ENCODE measurements around the gene TSPAN4. TPM values are rescaled to one million over a fixed set of nuclear protein-coding genes. Genes with fewer than 3 reads are reported as not detected.
A peak's percentile ranks its signal among the peaks of the same experiment; 100 is the strongest.

Gene TSPAN4, protein sequence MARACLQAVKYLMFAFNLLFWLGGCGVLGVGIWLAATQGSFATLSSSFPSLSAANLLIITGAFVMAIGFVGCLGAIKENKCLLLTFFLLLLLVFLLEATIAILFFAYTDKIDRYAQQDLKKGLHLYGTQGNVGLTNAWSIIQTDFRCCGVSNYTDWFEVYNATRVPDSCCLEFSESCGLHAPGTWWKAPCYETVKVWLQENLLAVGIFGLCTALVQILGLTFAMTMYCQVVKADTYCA
- 43.8 TPM for total RNA-seq
- long read RNA-seq, transcript TSPAN4-205 (9 exons, 1,426 nt) = minor isoform, 11 of 63 reads
- long read RNA-seq, transcript TSPAN4-203 (9 exons, 1,423 nt) = major isoform, 35 of 63 reads
- long read RNA-seq, partial matches to known transcripts = 5 of 63 reads
- long read RNA-seq, other reads (novel, unspliced or antisense) = 11 of 63 reads

DNA sequence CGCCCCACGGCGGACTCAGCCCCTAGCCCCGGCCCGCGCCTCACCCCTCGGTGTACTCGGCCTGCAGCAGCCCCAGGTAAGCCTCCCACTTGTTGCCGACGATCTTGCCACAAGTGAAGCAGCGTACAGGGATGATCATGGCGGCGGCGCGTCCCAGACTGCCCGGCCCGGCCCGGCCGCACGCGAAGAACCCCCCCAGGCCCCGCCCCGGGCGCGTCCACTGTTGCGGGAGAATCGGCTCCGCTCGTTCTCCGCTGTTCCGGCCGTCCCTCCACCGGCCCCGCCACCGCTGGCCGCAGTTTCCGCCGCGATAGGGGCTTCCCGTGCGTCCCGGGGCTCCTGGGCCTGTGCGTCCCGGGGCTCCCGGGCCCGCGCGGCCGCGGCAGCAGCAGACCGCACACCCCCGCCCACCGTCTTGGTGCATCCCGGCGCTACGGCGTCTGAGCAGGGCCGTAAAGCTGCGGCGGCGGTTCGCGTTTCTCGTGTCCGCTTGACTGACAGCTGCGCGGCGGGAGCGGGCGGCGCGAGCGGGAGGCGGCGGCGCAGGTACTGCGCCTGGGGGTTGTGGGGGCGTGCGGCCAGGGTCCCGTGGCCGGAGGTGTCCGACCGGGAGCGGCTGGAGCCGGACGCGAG lies at the start of gene TSPAN4, which contains the start of gene POLR2L:
TSPAN4 (plus strand) TSS at position 483 of the 633 bp plus-strand sequence. CDS start 7,453 bp downstream, outside the sequence.
POLR2L (minus strand) TSS at position 160 of the 633 bp plus-strand sequence; CDS start at position 139, 21 bp downstream.
- DNase-seq (ENCODE audit: missing footprints) (peak; percentile 96), ATAC-seq (peak; percentile 50)
- intact Hi-C loops (cut with DNase I) = loop anchor here (5.0 kb wide), 3 partner anchors 35 to 85 kb away; partner anchors contain the start of genes AP2A2, CHID1, PIDD1 and RPLP2

DNA sequence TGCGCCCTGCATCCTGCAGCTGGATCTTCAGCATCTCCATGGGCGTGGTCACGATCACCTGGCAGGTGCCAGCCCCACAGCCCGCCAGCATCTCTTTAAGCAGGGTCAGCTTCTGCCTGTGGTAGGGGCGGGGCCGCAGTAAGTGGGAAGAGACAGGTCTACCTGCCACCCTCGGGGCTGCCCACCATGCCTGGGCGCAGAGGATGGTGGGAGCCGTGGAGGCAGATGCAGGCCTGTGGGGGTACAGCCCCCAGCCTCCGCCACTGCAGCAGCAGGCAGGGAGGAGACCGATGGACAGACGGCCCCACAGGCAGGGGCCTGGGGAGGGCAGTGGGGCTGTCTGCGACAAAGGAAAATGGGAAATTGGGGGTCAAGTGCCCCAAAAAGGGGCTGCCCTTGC lies 49.8 kb upstream of the TSPAN4 start:
- DNase-seq (ENCODE audit: missing footprints) (no peak), ATAC-seq (no peak)
- intact Hi-C loops (cut with DNase I) = no loop called here

- intact Hi-C loops (cut with DNase I) = no loop called here
- DNase-seq (ENCODE audit: missing footprints) (no peak), ATAC-seq (no peak)
Observed at GRCh38 chr11:793556-793955, 49.1 kb upstream of the TSPAN4 start.

- no peak for DNase-seq (ENCODE audit: missing footprints)
- no peak for ATAC-seq
- intact Hi-C loops (cut with DNase I) = no loop called here
Observed at GRCh38 chr11:794013-794765, 48.5 kb upstream of the TSPAN4 start.

DNA sequence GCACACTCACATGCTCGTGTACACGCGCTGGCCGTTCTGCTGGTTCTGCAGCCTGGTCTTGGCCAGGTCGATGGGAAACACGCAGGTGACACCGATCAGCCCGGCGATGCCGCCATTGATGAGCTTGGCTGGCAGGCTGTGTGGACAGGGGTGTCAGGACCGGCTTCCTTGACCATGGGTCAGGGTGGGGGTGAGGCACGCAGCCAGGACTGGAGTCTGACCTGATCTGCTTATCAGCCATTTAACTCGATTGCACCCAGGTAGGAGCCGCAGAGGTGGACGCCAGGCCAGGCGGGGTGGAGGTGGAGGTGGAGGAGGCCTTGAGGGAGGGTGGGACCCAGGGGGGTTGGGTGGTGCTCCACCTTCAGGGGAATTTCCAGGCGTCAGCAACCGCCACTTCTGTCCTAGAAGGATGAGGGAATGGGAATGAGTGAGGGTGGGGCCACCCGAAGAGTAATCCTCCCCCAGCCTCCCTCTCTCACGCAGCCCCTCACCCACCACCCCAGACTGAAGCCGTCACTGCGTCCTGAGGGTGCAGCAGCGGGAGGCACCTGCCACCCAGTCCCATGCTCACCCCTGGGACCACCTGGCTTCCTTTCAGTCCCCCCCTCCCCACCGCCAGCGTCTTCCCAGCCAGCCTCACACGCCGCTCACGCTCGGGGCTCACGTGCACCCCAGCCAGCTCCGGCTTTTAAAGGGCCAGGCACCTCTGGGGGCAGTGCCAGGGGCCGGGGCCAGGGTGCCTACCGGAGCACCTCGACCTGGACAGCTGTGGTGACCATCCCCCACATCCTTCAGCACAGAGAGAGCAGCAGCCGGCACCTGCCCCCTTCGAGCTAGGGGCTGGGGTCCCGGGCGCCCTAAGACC lies 47.7 kb upstream of the TSPAN4 start:
- DNase-seq (ENCODE audit: missing footprints) = no peak
- intact Hi-C loops (cut with DNase I) = no loop called here
- no peak for ATAC-seq

DNA sequence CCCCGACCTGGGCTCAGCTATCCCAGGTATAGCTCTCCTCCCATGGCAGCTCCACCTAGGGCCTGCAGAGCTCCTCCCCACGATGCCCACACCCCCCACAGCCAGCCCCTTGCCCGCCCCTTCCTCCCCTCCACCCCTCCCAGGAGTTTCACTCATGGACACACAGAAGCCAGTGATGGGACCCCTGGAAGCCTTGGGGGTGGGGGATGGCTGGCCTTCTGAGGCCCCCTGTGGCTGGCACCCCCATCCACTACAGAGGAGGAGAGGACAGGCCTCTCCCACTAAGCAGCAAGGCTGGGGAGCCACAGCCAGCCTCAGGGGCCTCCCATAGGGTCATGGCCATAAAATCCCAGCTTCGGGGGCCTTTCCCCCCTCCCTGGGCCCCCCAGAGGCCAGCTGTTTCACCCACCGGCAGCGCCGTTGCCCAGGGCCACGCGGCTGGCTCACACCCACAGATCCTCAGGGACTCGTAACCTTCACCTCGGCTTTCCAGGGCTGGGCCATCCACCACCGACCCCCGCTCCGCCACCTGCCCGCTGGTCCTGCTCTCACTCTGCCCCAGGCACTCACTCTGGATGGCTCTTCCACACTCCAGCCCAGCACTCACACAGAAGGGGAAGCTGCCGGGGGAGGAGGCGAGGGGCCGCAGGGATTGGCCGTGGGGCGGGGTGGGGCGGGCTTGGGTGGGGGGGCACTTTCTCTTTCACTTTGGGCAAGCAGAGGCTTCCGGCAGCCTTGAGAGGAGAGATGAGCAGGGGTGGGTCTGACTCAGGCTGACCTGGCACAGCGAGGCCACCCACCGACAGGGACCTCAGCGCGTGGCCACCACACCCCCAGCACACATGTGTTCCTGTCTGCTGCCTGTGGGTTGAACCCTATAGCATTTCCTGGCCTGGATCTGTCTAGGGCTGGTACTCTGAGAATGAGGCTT lies 46.8 kb upstream of the TSPAN4 start:
- peak; percentile 91 for DNase-seq (ENCODE audit: missing footprints)
- intact Hi-C loops (cut with DNase I) = no loop called here

DNA sequence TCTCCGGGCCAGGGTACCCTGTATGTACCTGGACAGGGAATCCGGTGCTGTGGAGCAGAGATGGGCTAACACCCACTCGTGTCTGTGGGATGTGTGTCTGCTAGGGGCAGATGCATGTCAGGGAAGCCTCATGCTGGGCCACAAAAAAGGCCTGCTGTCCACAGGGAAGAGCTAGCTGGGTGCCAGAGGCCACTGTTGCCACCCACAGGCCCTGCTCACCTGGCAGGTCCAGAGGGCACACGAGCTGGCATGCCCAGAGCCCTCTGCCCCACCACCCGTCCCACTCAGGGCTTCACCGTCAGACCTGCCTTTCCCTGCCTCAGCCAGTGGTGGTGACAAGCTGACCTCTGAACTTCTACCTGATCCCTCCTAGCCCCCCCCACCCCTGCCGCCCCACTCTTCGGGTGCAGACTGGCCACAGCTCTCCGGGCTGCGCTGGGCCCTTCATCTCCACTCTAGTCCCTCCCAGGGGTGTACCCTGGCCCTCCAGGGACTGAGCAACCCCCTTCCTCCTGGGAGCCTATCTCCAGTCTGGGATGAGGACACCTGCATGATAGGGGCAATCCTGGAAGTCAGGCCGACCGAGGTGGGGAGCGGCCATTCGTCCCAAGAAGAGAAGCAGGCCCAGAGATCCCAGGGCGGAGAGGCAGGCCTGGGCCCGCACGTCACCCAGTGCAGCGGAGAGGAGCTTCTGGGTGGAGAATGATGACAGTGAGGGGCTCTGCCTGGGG lies 45.9 kb upstream of the TSPAN4 start:
- ATAC-seq (no peak), DNase-seq (ENCODE audit: missing footprints) (no peak)
- intact Hi-C loops (cut with DNase I) = no loop called here

More for the DNA sequence above, 46.8 kb upstream of the TSPAN4 start:
- peak; percentile 48 for ATAC-seq

- DNase-seq (ENCODE audit: missing footprints) (peak; percentile 79), ATAC-seq (peak; percentile 50)
- intact Hi-C loops (cut with DNase I) = no loop called here
Observed at GRCh38 chr11:797296-798092, 45.2 kb upstream of the TSPAN4 start.

- DNase-seq (ENCODE audit: missing footprints) (peak; percentile 89), ATAC-seq (peak; percentile 73)
- intact Hi-C loops (cut with DNase I) = no loop called here
Observed at GRCh38 chr11:798093-798713, 44.4 kb upstream of the TSPAN4 start, which contains the start of gene SLC25A22. TSS of gene SLC25A22 (minus strand) at chr11:798281. CDS start at chr11:795006, 3,275 bp downstream.

- ATAC-seq = no peak
- intact Hi-C loops (cut with DNase I) = no loop called here
- no peak for DNase-seq (ENCODE audit: missing footprints)
Observed at GRCh38 chr11:799641-800316, 42.9 kb upstream of the TSPAN4 start.

GRCh38 chr11:800473-800872 lies 42.2 kb upstream of the TSPAN4 start:
- intact Hi-C loops (cut with DNase I) = no loop called here
- ATAC-seq = no peak
- DNase-seq (ENCODE audit: missing footprints) = peak; percentile 50

DNA sequence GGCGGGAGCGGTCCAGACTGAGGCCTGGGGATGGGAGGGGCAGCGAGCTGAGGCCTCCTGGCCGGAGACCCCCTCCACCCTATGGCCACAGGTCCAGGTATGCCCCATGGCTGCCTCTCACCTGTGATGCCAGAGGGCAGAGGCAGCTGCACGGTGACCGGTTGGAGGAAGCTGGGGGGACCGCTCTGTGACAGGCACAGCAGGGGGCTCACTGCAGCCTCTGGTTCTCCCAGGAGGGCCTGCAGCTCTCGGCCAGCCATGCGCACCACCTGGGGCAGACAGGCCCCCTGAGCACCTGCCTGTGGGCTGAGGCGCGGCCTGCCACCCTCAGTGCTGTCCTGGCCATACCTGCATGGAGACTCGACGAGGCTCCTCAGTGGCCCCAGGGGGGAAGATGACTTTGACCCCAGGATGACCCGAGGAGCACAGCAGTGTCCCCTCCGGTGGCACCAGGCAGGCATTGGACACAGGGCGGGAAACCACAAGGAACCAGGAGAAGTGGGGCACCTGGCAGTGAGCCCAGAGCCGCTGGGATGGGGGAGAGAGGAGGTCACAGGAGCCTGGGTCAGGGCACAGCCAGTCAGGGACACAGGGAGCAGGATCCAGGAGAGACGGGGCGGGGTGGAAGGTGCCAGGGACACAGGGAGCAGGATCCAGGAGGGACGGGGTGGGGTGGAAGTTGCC lies 41.4 kb upstream of the TSPAN4 start:
- ATAC-seq (no peak), DNase-seq (ENCODE audit: missing footprints) (no peak)
- intact Hi-C loops (cut with DNase I) = no loop called here

- DNase-seq (ENCODE audit: missing footprints) (no peak), ATAC-seq (no peak)
- intact Hi-C loops (cut with DNase I) = no loop called here
Observed at GRCh38 chr11:802018-802617, 40.5 kb upstream of the TSPAN4 start.

Measured in Right ventricle myocardium inferior (tissue), 1 donor.